HepG2 (cell line): ENCODE data around the gene C14orf93. TPM values are rescaled to one million over a fixed set of nuclear protein-coding genes. Genes with fewer than 3 reads are reported as not detected.

ENCODE experiments used
- ATF1 ChIP-seq: IDR thresholded peaks from 2 replicates; pipeline ENCODE4 v1.6.1; 2016; ENCODE audit warnings: mild to moderate bottlenecking, control low read depth
- FOXK2 ChIP-seq: fragments of 450-650 bp; IDR thresholded peaks from 2 replicates; pipeline ENCODE4 v1.6.1; 2016
- FOXP4 ChIP-seq: sonication (generic); formaldehyde crosslinking; IDR thresholded peaks from 2 replicates; pipeline ENCODE4 v1.4.0; 2020; ENCODE audit warnings: missing genetic modification reagents
- GMEB2 ChIP-seq: IDR thresholded peaks from 2 replicates; pipeline ENCODE4 v1.6.1; 2016; ENCODE audit warnings: missing biosample characterization, missing genetic modification reagents, low read depth
- KMT2A ChIP-seq: sonication (generic); formaldehyde crosslinking; IDR thresholded peaks from 2 replicates; pipeline ENCODE4 v1.4.0; 2020; ENCODE audit warnings: missing genetic modification reagents
- MEIS2 ChIP-seq: sonication (generic); formaldehyde crosslinking; IDR thresholded peaks from 2 replicates; pipeline ENCODE4 v1.9.0; 2021; ENCODE audit warnings: mild to moderate bottlenecking, missing genetic modification reagents
- PITX1 ChIP-seq: sonication (generic); formaldehyde crosslinking; IDR thresholded peaks from 2 replicates; pipeline ENCODE4 v1.5.1; 2020; ENCODE audit warnings: mild to moderate bottlenecking, missing genetic modification reagents
- POGZ ChIP-seq: sonication (generic); formaldehyde crosslinking; IDR thresholded peaks from 2 replicates; pipeline ENCODE4 v1.4.0; 2020; ENCODE audit warnings: mild to moderate bottlenecking, missing genetic modification reagents
- TEAD2 ChIP-seq: sonication (generic); formaldehyde crosslinking; IDR thresholded peaks from 2 replicates; pipeline ENCODE4 v1.9.0; 2021; ENCODE audit warnings: missing genetic modification reagents
- TP53 ChIP-seq: sonication (generic); formaldehyde crosslinking; conservative IDR thresholded peaks from 2 replicates; pipeline ENCODE4 v1.4.0; 2020; ENCODE audit warnings: missing genetic modification reagents
- ZBTB33 ChIP-seq: sonication (generic); formaldehyde crosslinking; IDR thresholded peaks from 2 replicates; pipeline ENCODE4 v1.4.0; 2020; ENCODE audit warnings: missing genetic modification reagents
- ZBTB39 ChIP-seq: sonication (generic); formaldehyde crosslinking; IDR thresholded peaks from 2 replicates; pipeline ENCODE4 v1.5.0; 2020; ENCODE audit warnings: missing genetic modification reagents
- ZBTB44 ChIP-seq: sonication (generic); formaldehyde crosslinking; IDR thresholded peaks from 2 replicates; pipeline ENCODE4 v1.4.0; 2020; ENCODE audit warnings: missing genetic modification reagents
- ZNF230 ChIP-seq: sonication (generic); formaldehyde crosslinking; IDR thresholded peaks from 2 replicates; pipeline ENCODE4 v1.4.0; 2020; ENCODE audit warnings: mild to moderate bottlenecking, missing genetic modification reagents
- ZNF30 ChIP-seq: sonication (generic); formaldehyde crosslinking; IDR thresholded peaks from 2 replicates; pipeline ENCODE4 v1.5.0; 2020; ENCODE audit warnings: mild to moderate bottlenecking, missing genetic modification reagents
- ZNF333 ChIP-seq: sonication (generic); formaldehyde crosslinking; IDR thresholded peaks from 2 replicates; pipeline ENCODE4 v1.4.0; 2020; ENCODE audit warnings: mild to moderate bottlenecking, missing genetic modification reagents, borderline replicate concordance
- ZNF576 ChIP-seq: sonication (generic); formaldehyde crosslinking; IDR thresholded peaks from 2 replicates; pipeline ENCODE4 v1.4.0; 2020; ENCODE audit warnings: mild to moderate bottlenecking, missing genetic modification reagents
- ZNF605 ChIP-seq: sonication (generic); formaldehyde crosslinking; IDR thresholded peaks from 2 replicates; pipeline ENCODE4 v1.8.0; 2022; ENCODE audit warnings: mild to moderate bottlenecking, missing genetic modification reagents
- ZNF678 ChIP-seq: sonication (generic); formaldehyde crosslinking; IDR thresholded peaks from 2 replicates; pipeline ENCODE4 v1.4.0; 2020; ENCODE audit warnings: mild to moderate bottlenecking, missing genetic modification reagents
- ZNF775 ChIP-seq: sonication (generic); formaldehyde crosslinking; IDR thresholded peaks from 2 replicates; pipeline ENCODE4 v1.4.0; 2020; ENCODE audit warnings: missing genetic modification reagents, mild to moderate bottlenecking, moderate library complexity, borderline replicate concordance
- ZNF83 ChIP-seq: sonication (generic); formaldehyde crosslinking; IDR thresholded peaks from 2 replicates; pipeline ENCODE4 v1.4.0; 2020; ENCODE audit warnings: missing genetic modification reagents, mild to moderate bottlenecking, borderline replicate concordance
- polyA plus RNA-seq, 8 experiments: library from polyadenylated mRNA; depleted of rRNA in 3 of 8; stranded (reverse) in 7 of 8; unstranded in 1 of 8; fragments of >200 nt; fragmentation: Illumina TruSeq in 4 of 8; extraction: Trizol in 4 of 8; gene quantifications; 2 replicates each; pipeline versions ENCODE4 v1.2.1 to v1.2.3, GENCODE V29; 2011 to 2016; ENCODE audit warnings: low read depth in 4 of 8, missing spikeins in 1 of 8, mixed read lengths in 1 of 8; ENCODE audit not compliant: insufficient read depth in 1 of 8
- total RNA-seq, 5 experiments: library from RNA; depleted of rRNA; stranded (reverse); fragments of >200 nt; fragmentation: Illumina TruSeq; extraction: Trizol; gene quantifications; 2 replicates each; pipeline ENCODE4 v1.2.3, GENCODE V29; 2016; ENCODE audit warnings: low read depth in 1 of 5

The C14orf93 gene
- total and polyA plus RNA-seq, 2 of the 13 experiments (the other 11 are each of a cell fraction or from before 2014, with no cell fraction given), result 11.4 to 22.5 TPM

- TF ChIP-seq ZBTB44 (CRISPR knock-in tag) (no peak), MEIS2 (CRISPR knock-in tag) (no peak), GMEB2 (CRISPR knock-in tag) (no peak), ZNF333 (no peak), ZNF83 (CRISPR knock-in tag) (no peak), TEAD2 (CRISPR knock-in tag) (no peak), ZBTB39 (CRISPR knock-in tag) (no peak), ZNF605 (CRISPR knock-in tag) (no peak), FOXP4 (CRISPR knock-in tag) (no peak), ZNF30 (CRISPR knock-in tag) (no peak), PITX1 (CRISPR knock-in tag) (no peak), ZNF576 (CRISPR knock-in tag) (no peak), FOXK2 (peak; percentile 56; the same call in 1 of the 2 replicates), ZNF678 (CRISPR knock-in tag) (no peak), TP53 (no peak), POGZ (CRISPR knock-in tag) (no peak), ZNF230 (CRISPR knock-in tag) (no peak), ATF1 (CRISPR knock-in tag) (no peak), ZBTB33 (CRISPR knock-in tag) (no peak), KMT2A (no peak), ZNF775 (CRISPR knock-in tag) (no peak)
Observed at GRCh38 chr14:23056956-23057756, 47.2 kb upstream of the C14orf93 start, which contains the start of gene CDH24 (continued).
